HG03280 (cell line): ENCODE results near the gene OR5B21.

ENCODE experiments used
- ATAC-seq: cut with Tn5 transposase; IDR thresholded peaks from one replicate; pipeline ENCODE4 v1.9.1; 2021; ENCODE audit warnings: mild to moderate bottlenecking, moderate library complexity; ENCODE audit not compliant: unreplicated experiment

Gene OR5B21

DNA sequence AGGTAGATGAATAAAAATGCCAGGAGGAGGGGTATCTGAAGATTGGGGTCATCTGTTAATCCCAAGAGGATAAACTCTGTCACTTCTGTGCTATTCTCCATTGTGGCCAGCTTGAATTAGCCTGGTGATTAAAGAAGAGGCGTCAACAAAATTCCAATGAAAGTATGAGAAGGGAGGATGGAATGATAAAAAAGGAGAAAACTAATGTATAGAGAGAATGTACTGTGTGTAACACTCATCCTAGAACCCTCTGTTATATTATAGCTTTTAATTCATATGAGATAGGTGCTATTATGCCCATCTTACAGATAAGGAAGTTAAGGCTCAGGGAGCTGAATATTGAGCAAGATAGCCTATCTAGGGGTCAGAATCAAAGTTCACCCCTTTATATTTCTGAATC, at the start of gene OR5B21:
TSS of gene OR5B21 (minus strand) at position 101 of the 400 bp plus-strand sequence. CDS start at position 101, 0 bp downstream.
- no peak for ATAC-seq

DNA sequence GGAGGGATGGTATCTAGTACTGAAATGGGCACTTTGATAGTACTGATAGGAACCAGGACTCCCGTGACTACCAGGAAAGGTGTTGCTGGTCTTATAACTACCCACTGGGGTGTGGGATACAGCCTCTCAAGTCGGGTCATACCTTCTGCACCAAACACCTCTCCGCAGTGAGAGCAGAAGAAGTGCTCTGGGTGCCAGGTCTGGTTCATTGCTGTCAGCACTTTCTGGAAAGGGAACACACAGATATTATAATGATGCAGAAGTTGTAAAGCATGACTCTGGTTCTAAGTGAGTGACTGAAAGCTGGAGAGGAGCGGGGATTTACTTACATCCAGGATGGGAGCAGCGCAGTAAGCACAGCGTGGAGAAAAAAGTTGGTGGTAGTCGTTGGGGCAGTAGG, 41.7 kb upstream of the OR5B21 start:
- no peak for ATAC-seq

DNA sequence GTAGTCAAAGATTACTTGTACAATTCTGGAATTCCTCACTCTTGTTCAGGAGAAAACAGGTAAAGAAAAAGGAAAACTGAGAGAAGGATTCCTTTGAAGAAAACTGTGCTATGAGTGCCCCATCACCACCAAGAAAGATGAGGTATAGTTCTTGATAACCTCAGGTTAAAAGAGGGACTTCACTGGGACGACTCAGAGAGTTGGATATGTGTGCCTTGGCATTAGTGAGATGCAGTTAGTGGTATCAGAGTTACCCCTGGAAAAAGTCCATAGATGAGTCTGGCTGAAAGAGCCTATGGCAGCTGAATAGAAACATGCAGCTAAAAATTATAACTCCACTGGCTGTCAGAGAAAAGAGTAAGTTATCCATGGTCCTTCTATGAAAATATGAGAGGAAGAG, 38.9 kb upstream of the OR5B21 start:
- ATAC-seq = no peak

DNA sequence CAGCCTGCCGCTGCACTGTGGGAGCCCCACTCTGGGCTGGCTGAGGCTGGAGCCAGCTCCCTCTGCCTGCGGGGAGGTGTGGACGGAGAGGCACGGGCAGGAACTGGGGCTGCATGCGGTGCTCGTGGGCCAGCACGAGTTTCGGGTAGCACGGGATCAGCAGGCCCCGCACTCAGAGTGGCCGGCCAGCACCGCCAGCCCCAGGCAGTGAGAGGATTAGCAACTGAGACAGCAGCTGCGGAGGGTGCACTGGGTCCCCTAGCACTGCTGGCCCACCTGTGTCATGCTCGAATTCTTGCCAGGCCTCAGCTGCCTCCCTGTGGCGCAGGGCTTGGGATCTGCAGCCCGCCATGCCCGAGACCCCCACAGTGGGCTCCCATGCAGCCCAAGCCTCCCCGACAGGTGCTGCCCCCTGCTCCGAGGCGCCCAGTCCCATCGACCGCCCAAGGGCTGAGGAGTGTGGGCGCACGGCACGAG, 24.0 kb upstream of the OR5B21 start:
- no peak for ATAC-seq

DNA sequence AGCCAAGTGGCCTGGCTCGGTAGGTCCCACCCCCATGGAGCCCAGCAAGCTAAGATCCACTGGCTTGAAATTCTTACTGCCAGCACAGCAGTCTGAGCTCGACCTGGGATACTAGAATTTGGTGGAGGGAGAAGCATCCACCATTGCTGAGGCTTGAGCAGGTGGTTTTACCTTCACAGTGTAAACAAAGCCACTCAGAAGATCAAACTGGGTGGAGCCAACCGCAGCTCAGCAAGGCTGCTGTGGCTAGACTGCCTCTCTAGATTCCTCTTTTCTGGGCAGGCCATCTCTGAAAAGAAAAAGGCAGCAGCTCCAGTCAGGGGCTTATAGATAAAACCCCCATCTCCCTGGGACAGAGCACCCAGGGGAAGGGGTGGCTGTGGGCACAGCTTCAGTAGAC, 22.3 kb upstream of the OR5B21 start:
- no peak for ATAC-seq

DNA sequence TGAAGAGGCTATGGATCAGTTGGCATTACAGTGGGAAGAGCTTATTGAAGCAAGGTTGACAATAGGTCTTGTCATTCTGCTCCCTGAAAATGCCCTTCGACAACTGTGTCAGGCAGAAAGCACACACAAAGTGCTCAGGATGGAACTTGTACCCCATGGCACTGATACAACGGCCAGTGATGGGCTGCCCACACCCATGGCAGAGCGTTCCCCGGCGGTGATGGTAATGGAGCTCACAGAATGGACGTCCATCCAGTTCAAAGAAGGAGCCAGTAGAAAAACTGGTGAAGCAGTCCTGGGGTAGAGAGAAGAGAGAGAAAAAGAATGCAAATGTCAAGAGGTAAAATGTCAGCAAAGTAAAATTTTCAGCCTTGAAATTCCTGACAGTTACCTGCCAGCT, 19.5 kb upstream of the OR5B21 start:
- no peak for ATAC-seq

DNA sequence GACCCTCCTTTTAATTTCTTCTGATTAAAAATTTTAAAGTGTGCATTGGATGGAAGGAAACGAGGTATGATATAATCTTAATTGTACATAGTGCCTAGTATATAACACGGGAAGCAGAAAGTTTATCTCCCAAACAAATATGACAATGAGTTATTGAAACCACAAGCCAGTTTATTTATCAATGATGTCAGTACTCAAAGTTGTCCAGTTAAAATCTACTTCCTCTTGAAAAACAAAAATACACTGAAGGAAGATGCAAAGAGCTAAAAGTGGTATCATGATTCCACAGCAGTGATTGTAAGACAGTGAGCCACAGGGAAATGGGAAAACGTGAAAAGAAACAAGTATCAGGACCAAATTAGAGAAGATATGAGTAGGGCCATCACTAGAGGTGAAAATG, 18.8 kb upstream of the OR5B21 start:
- no peak for ATAC-seq

DNA sequence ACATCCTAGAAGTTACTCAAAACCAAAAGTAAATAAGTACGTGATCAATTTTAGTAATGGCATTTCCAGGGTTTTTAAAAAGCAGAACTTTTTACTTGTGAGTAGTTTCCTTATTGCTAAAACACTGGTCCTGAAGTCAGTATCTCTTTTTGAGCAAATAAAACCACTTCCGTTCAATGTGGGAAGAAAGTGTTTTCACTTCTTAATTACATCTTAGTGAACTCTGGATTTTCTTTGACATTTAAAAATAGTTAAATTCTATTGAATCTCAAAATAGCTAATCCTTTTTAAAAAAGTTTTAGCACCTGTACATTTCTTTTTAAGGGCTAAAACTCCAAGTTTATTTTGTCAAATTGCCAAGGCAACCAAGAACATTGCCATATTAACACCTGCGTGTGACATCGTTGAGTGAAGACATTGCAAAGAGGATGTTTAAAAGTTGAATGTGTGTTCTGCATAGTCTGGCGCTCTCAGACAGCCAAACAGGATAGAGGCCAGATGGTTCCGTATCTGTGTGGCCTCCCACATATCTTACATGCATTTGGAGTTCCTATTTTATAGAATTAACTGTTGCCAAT, 17.2 kb upstream of the OR5B21 start:
- ATAC-seq = peak; percentile 86

DNA sequence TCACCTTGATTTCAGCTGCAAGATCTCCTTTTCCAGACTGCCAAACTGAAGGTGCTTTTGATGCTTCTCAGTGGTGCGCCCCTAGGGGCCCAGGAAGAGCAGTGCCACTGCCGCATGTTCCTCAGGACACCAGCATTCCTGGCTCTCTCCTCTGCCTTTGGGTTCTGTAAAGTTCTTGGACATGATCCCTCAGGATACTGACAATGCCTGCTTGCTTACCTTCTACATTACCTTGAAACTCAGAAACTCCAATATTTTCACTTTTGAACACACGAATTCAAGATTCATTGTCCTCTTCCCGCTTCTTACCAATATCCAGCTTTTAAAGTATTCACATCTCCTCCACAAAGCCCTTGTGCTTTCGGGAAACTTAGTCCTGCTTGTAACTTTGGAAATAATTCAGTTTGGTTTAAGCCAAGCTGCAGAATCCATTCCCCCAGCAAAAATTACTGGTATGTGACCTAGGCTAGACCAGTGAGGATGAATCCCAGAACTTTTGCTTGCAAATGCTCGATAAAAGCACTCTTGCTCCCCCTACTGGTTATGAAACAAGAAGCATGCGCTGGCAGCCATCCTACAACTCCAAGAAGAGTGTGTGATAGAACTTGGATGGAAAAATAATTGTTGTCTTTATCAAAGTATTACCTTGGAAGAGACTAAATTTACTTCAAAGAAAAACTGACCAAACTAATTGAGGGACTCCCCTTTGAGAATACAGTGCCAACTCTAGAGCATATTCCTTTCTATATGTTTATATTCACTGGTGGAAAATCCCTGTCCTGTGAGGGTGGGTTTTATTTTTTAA, 16.5 kb upstream of the OR5B21 start:
- ATAC-seq = peak; percentile 40

DNA sequence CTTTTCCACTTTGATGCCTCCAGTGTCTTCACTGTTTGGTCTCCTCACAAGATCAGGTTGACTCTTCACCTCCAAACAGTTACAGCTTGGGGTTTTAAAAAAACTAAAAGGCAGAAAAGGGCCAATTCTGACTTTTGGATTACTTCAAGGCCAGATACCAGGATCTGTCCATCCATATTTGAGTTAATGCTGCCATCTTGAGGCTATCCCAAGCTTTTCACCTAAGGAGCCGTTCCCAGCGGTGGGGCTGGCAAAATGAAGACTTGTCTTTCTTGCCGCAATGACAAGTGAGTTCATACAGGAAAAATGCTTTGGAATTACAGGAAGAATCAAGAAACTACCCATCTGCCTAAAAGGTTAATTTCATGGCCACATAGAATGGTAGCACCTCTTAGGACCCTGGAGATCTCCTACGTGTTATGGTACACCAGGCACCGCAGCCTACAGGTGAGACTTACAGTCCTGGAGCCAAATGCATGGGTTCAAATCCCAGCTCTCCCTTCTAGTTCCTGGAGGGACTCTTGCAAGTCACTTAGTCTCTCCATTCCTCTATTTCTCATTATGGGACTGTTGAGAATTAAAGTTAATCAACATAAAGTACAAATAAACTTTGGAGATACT, 6.0 kb upstream of the OR5B21 start:
- no peak for ATAC-seq

DNA sequence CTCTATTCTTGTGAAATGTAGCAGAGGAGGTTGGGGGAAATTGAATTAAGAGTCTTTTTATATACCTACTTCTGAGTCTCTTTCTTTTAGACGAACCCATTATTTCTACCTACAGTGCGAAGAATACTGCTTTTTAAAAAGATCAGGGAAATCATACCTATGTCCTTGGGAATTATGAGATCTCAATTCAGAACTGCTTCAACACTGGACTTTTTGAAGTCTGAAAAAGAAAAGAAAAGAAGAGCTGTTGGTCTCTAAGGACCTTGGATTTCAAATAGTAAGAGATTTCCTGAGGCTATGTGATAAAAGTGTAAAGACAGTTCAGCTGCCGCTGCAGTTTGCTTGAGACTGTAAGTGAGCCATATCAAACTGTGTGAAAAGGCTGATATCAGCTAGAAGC, 3.7 kb upstream of the OR5B21 start:
- ATAC-seq = no peak

DNA sequence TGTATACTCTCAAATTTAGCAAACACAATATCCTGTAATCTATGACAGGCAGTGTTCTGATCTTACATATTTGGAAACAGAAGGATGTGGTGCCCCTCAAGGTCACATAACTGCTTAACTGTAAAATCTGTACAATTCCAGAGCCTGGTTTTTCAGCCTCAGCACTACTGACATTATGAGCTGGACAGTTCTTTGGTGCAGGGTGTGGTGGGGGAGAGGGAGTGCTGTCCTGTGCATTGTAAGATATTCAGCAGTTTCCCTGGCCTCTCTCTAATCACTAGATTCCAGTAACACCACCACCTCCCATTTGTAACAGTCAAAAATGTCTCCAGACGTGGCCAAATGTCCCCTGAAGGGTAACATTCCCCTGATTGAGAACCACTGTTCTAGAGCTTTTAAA, 1.8 kb upstream of the OR5B21 start:
- no peak for ATAC-seq

DNA sequence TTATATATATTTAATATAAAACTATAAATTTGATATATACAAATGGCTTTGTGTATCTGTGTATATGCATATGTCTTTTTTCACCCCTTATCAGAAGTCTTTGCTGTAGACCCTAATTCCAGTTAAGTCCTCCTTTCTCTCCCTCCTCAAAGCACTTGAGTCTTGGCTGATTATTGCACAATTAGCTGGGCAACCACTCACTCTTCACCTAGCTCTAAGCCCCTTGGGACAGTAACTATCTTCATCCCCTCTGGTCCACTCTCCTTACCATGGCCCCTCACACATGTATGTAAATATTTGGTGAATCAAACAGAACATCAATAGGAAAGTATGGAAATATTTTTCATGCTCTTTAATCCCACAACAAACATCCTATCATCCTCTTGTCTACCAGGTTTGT, 909 bp upstream of the OR5B21 start:
- ATAC-seq = no peak

DNA sequence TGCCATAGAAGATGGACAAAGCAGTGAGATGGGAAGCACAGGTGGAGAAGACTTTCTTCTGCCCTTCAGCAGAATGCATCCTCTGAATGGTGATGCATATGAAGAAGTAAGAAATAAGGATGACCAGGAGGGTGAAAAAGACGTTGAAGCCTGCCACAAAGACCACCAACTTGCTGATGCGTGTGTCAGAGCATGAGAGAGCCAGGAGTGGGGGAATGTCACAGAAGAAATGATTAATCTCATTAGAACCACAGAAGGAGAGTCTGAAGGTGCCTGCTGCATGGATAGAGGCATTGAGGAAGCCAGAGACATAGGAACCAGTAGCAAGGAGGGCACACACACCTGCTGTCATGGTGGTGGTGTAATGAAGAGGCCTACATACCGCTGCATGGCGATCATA, 550 bp downstream of the OR5B21 start:
- no peak for ATAC-seq

DNA sequence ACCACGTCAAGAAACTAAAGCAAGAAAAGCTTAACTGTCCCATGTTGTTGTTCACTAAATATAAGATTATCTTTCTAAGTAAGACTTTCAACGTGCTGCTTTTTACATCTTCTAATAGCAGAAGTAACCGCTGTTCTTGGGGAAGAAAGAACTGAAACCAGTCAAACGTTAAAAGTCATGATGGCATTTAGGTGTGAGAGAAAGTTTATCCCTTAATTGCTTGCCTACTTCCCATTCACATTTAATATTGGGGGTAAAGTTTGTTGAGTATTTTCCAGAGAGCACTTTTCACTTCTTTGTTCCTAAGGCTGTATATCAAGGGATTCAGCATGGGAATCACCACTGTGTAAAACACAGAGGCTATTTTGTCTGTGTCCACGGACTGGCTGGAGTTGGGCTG, 970 bp downstream of the OR5B21 start:
- ATAC-seq = no peak

DNA sequence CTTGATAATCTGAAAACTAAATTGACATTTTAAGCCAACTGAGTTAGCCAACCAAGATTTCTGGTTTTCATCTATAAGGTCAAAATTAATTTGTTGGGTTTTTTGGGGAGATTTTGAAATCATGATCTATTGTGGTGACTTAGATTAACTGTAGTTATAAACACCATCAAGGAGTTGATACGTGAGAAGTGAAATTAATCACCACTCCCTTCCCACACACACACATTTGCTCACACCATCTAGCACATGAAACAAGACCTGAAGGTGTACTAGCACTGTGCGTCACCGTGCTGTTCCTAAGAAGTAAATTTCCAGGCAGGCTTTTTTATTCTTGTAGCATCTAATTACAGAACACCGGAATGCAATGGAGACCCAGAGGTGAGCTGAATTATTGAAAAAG, 2.1 kb downstream of the OR5B21 start:
- no peak for ATAC-seq

DNA sequence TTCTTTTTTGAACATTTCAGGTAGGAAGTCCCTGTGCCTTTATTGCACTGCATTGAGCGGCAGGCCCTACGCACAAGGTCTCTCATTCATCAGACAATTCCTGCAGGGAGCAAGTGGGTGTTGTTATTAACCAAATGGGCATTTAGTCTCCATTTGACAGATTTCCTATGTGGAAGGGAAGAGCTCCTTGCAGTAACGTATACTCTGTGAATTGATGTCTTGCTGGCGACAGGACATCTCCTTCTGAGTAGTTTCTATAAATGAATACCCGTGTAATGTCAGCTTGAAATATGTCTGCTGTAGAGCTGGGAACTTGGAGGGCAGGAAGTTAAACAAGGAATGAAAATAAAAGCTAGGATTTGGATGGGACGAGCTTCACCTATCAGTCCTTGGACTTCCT, 3.7 kb downstream of the OR5B21 start:
- ATAC-seq = no peak

DNA sequence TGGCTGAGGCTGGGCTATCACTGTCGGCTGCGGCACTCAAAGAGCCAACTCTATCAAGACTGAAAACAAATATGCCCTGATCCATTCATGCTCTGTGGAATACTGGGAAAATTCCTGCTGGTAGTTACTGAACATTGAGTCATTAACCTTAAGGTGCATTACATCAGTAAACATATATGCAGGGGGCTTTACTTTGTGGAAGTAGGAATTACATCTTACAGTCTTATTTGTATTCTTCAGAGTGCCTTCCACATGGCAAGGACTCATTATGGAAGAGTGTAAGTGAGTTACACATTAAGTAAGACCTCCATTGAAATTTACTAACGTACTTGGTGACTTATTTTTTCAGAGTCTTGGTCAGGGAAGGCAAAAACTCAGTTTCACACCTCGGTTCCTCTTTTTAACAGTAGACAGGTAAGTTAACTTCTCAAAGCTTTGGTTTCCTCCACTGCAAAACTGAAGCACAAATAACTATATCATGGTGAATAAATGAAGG, 4.5 kb downstream of the OR5B21 start:
- ATAC-seq = peak; percentile 90

DNA sequence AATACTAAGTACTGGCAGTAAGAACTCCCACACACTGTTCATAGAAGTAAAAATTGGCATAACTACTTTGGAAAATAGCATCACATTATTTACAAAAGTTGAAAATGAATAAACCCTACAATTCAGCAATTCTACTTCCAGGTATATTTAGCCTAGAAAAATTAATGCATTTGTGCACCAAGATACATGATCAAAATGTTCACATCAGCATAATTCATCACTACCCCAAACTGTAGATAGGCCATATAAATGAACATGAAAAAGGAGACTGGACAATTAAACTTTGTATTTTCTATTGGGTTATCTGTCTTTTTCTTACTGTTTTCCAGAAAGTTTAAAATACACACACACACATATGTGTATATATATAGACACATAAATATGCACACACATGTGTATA, 5.9 kb downstream of the OR5B21 start:
- no peak for ATAC-seq

DNA sequence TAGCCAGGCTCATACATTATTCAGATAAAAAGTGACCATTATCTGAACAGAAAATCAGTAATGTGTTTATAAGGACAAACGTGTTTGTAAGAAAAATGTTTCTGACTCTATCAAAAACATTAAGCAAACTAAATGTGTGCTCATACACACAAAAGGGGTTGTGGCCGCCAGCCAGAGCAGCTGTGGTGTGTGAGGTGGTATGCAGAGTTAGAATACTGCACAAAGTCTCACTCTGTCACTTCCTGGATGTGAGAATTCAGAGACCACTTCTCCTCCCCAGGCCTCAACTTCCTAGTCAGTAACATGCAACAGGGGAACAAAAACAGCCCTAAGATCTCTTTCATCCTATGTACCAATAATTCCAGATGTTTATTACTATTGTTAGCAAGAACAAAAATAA, 9.4 kb downstream of the OR5B21 start:
- ATAC-seq = no peak

DNA sequence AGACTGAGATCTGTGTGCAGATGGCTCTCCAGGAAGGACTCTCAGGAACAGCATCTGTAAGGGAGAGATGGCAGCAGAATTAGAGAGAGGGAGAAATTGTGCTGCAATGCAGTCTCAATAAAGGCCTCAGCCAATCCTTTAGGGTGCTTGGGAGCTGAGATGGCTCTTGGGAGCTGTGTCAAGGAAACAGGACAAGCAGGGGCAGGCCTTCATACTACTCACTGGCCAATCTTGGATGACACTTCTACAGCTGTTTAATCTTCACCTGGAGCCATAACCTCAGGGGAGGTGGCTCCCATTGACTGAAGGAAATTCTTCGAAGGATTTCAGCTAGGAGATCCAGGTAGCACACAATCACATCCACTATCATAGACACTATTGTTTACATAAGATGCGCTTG, 10.0 kb downstream of the OR5B21 start:
- ATAC-seq = no peak

DNA sequence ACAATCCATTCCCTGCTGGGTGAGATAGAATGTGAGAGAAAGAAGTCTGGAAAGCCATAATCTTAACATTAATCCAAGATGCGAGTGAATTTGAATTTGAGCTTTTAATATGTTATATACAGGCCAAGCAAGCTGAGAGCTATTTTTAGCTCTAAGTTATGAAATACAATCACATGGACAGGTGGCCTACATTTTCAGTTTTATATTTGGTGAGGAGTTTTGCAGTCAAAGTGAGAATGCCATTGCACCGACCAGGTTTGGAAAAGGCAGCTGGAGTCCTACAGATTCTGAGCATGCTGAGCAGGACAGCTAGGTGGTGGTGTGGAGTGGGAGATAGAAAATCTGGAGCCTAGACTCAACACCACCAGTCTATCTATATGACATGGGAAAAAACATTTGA, 12.0 kb downstream of the OR5B21 start:
- no peak for ATAC-seq
